Activated T-cell treated with anti-CD3 and anti-CD28 coated beads for 4 hours (primary cell): ENCODE results near the gene CCDC200.
"Not testable (repeated sequence)": the region's sequence is repeated elsewhere in the genome, so short reads cannot be mapped to it uniquely, and the experiment has no call there.

Experiments
- DNase-seq: peaks from one replicate; pipeline ENCODE4 v3.0.0-alpha.2; 2020

The CCDC200 gene

GRCh38 chr17:43215341-43215740 lies 13.1 kb downstream of the CCDC200 start:
- DNase-seq = no peak

- no peak for DNase-seq
Observed at GRCh38 chr17:43213545-43213944, 14.9 kb downstream of the CCDC200 start.

GRCh38 chr17:43212641-43213490 lies 15.6 kb downstream of the CCDC200 start:
- no peak for DNase-seq

- peak; percentile 63 for DNase-seq
Observed at GRCh38 chr17:43211480-43212402, 16.7 kb downstream of the CCDC200 start, which contains the start of gene TMEM106A. Gene TMEM106A (plus strand): TSS chr17:43211875. CDS start chr17:43213042, 1,167 bp downstream.

- DNase-seq = no peak
Observed at GRCh38 chr17:43211123-43211479, 17.3 kb downstream of the CCDC200 start.

- DNase-seq = no peak
Observed at GRCh38 chr17:43210576-43210975, 17.8 kb downstream of the CCDC200 start.

GRCh38 chr17:43203013-43203412 lies 25.4 kb downstream of the CCDC200 start:
- DNase-seq = not testable (repeated sequence)

GRCh38 chr17:43200127-43200526 lies 28.3 kb downstream of the CCDC200 start:
- no peak for DNase-seq

GRCh38 chr17:43199633-43200032 lies 28.8 kb downstream of the CCDC200 start:
- DNase-seq = no peak

- DNase-seq = no peak
Observed at GRCh38 chr17:43193251-43193650, 35.2 kb downstream of the CCDC200 start.

- DNase-seq = not testable (repeated sequence)
Observed at GRCh38 chr17:43186656-43187055, 41.8 kb downstream of the CCDC200 start.

- DNase-seq = no peak
Observed at GRCh38 chr17:43183921-43184320, 44.5 kb downstream of the CCDC200 start.

- no peak for DNase-seq
Observed at GRCh38 chr17:43176119-43176570, 52.3 kb downstream of the CCDC200 start.

- no peak for DNase-seq
Observed at GRCh38 chr17:43175213-43176118, 53.0 kb downstream of the CCDC200 start.

GRCh38 chr17:43171586-43172487 lies 56.6 kb downstream of the CCDC200 start:
- DNase-seq = no peak
